SW480 (cell line): ENCODE results near the gene APOF.
"Not testable (repeated sequence)": the region's sequence is repeated elsewhere in the genome, so short reads cannot be mapped to it uniquely, and the experiment has no call there.

Source experiments
- DNase-seq: peaks from one replicate; pipeline ENCODE4 v3.0.0-alpha.2; 2016; ENCODE audit warnings: low spot score

The APOF gene

DNA sequence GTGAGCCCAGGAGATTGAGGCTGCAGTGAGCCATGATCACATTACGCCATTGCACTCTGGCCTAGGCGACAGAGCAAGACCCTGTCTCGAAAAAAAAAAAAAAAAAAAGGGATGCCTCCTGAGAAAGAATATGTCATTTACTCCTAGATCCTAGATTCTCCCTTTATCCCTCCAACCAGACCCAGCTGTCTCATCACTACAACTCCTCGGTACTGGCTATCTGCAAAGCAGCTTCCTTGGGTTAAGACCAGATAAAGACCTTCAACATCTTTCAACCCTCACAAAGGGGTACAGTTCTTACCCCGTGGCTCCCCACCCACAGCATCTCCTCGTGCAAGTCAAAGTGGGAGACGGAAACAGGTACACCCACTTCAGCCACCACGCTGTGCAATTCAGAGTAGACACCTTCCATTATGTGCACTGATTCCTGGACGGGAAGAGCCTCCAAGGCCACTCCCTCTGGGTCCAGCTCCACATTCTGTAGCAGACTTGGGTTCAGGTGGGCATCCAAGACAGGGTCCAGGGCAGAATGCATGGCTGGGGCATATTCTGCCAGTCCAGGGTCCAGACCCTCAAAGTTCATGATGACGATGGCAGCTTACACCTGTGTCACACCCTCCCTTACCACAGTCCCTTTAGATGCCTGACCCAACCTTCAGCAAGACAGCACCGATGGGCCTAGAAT, 30.0 kb downstream of the APOF start:
- DNase-seq = no peak

DNA sequence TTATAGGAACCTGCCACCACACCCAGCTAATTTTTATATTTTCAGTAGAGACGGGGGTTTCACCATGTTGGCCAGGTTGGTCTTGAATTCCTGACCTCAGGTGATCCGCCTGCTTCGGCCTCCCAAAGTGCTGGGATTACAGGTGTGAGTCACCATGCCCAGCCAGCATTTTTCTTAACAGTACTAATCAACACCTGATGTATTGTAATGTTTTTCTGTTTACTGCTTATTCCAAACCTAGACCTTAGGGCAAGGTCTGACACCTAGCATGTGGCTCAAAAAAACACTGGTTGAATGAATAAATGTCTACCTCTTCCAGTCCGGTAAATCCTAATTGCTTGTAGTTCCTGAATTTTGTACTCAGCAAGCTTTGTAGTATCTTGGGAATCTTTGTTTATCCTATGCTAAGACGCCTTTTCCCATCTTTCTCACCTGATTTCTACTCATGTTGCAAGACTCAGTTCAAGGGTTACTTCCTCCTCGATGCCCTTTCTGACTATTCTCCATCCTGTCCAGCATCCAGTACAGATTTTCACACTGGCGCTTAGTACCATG, 31.6 kb downstream of the APOF start:
- no peak for DNase-seq

DNA sequence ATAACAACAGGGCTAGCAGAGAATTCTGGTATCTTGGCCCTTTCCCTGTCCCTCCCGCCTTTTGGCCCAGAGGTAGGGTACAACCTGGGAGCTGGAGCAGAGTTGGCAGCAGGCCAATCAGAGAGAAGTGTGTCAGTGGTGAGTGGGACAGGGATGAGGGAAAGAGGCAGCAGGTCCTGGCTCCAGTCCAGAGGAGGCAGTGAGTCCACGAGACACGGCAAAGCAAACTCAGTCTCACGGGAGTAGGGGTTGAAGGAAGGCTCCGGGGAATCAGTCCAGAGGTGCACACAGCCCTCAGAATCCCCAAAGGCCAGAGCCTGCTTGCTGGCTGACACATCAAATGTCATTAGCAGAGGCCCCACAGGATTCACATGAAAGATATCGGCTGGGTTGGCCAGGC, 36.1 kb downstream of the APOF start:
- no peak for DNase-seq

DNA sequence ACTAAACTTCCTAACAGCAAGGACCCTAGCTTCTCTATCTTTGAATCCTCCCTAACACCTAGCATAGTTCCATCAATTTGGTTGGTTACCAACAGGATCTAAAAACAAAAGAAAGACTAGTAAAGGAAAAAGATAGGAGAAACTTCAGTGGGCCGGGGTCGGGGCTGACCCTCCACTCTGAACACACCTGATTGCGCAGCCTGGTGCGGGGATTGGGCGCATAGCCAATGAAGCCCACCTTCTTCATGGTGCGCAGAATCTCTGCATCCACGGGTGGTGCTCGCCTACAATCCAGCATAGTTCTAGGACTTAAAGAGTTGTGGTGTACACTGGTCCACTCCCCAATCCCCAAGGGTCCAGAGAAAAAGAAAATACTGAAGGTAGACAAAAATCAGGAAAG, 36.5 kb downstream of the APOF start:
- DNase-seq = no peak

DNA sequence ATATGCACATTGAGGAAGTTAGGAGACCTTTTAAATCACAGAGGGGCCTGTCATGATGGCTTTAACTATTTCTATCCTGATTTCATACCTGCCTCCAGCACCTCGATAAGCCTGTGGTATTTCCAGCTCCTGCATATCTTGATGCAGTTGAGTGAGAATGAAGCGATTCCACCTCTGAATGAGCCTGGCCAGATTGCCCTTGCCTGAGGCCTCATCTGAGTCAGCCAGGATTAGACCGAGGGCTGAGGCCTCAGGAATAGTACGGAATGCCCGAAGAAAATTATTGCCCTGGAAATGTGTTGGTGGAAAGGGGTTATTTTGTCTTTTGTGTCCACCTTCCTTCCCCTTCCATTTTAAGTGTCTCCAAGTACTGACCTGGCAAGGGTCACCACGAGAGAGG, 38.5 kb downstream of the APOF start:
- DNase-seq = no peak

DNA sequence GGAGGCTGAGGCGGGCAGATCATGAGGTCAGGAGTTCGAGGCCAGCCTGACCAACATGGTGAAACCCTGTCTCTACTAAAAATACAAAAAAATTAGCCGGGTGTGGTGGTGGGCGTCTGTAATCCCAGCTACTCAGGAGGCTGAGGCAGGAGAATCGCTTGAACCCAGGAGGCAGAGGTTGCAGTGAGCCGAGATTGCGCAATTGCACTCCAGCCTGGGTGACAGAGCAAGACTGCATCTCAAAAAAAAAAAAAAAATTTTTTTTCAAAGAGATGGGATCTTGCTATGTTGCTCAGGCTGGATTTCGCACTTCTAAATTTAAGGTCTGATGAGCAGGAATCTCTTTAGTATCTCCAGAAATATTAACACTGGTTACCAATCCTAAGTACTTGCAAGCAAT, 41.0 kb downstream of the APOF start:
- DNase-seq = not testable (repeated sequence)

DNA sequence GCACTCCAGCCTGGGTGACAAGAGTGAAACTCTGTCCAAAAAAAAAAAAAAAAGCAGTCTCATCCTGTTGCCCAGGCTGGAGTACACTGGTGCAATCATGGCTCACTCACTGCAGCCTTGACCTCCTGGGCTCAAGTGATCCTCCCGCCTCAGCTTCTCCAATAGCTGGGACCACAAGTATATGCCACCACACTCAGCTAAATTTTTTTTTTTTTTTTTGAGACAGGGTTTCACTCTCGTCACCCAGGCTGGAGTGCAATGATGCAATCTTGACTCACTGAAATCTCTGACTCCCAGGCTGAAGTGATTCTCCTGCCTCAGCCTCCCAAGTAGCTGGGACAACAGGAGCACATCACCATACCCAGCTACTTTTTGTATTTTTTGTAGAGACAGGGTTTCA, 41.6 kb downstream of the APOF start:
- no peak for DNase-seq

DNA sequence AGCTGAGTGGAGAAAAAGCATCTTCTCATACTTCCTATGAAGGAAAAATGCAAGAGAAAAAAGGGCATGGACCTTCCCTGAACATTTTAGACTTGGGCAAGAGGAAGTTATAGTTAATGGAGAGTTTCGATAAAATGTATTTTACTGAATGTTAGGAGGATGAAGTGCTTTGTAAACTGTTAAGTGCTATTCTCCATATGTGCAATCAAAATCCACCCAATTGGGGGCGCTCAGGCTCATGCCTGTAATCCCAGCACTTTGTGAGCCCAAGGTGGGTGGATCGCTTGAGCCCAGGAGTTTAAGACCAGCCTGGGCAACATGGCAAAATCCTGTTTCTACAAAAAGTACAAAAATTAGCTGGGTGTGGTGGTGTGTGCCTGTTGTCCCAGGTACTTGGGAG, 45.0 kb downstream of the APOF start:
- DNase-seq = no peak

DNA sequence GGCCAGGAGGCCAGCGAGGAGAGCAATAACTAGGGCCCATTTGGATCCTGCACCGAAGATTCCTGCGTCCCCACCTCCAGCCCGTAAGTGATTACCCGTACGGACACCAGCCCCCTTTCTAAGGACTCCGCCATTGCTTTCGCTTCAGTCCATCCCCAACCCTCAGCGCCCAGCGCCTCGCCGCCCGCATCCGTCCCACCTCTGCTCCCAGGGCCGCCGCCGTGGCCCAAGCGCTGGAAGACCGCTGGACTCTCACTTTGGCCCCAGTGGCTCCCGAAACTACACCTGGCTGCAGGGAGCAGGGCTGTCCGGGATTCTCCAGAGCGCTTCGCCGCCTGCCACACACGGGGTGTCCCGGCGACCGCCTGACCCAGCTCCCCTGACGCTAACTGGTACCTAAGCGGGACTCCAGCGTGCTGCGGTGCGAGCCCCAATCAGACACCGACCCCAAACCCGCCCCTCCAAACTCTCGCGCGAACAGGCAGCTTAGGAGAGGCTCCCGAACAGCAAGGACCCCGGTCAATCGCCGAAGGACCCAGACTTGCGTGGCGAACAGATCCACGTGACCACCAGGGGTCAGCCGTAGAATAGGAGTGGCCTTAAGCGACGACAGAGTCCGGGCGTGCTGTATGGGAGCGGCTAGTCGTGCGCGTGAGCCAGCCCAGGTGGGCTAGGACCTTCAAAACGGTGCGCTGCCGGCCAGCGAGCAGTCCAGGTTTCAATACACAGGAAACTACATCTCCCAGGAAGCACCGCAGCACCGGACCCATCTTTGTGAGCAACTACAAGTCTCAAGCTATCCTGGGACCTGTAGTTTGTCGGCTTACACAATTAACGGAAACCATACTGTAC, 46.8 kb downstream of the APOF start, which contains the start of gene CNPY2:
TSS of gene CNPY2 (minus strand) at position 367 of the 852 bp plus-strand sequence. CDS start 771 bp downstream, outside the sequence.
- peak; percentile 99 for DNase-seq

DNA sequence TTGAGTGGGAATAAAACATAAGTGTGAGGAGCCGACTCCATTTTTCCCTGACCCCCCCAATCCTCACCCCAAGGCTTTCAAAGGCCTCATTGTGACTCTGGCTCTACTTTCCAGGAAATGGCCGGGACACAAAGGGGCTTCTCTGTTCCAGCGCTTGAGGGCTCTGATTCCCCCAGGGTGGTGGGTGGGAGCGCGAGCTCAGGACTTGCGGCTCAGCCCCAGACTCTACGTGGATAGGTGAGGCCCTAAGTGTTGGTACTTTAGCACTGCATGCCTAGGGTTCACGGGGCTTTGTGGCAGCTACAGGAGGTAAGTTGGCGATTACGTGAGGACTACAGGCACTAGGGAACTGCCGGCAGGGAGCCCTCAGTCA, 47.4 kb downstream of the APOF start:
- DNase-seq = peak; percentile 23

DNA sequence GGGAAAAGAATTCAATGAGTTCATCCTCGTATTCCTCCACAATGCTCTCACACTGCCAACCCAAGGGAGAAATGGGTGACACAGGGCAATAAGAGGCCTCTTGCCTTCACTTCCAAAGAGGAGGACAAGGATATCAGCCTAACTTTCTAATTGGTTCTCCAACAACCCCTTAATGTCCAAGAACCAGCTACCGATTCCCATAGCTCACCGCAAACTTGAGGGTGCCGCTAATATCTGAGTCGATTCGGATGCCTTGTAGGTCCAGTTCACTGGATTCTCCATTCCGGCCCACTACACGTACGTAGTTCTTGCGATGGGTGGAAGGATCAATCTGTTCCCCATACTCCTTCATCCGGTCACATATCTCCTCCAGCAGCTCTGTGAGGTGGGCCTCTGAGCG, 51.7 kb downstream of the APOF start:
- DNase-seq = no peak
